Measurements from ENCODE around the gene RALGPS1.

RALGPS1 gene

GRCh38 chr9:126904586-126904985, 10.0 kb upstream of the RALGPS1 start:
- 92 to 94% methylated on average over 3 of the region's 3 CpGs for WGBS, 2 experiments
- no peaks in the 10 kb centered on the region for H3K27me3 ChIP-seq (ENCODE audit: control insufficient read depth, insufficient read depth, low read length, poor library complexity, severe bottlenecking)
- H3K9me3 ChIP-seq (ENCODE audit: control insufficient read depth, low read length), result no peaks in the 10 kb centered on the region
- H3K27ac ChIP-seq (ENCODE audit: insufficient read depth, low read depth, low read length, poor library complexity, severe bottlenecking), result no peak overlapping the region
- no peaks in the 10 kb centered on the region for H3K36me3 ChIP-seq (ENCODE audit: control insufficient read depth, insufficient read depth, low read length)
- no peaks in the 10 kb centered on the region for H3K4me1 ChIP-seq (ENCODE audit: control insufficient read depth, insufficient read depth, low read length)
- no peak overlapping the region for H3K4me3 ChIP-seq (ENCODE audit: insufficient read depth, low read depth, low read length)

GRCh38 chr9:126906091-126906490, 8.5 kb upstream of the RALGPS1 start:
- no peak overlapping the region for H3K4me3 ChIP-seq (ENCODE audit: insufficient read depth, low read depth, low read length)
- no peaks in the 10 kb centered on the region for H3K27me3 ChIP-seq (ENCODE audit: control insufficient read depth, insufficient read depth, low read length, poor library complexity, severe bottlenecking)
- no peaks in the 10 kb centered on the region for H3K9me3 ChIP-seq (ENCODE audit: control insufficient read depth, low read length)
- H3K36me3 ChIP-seq (ENCODE audit: control insufficient read depth, insufficient read depth, low read length), result no peaks in the 10 kb centered on the region
- H3K27ac ChIP-seq (ENCODE audit: insufficient read depth, low read depth, low read length, poor library complexity, severe bottlenecking), result no peak overlapping the region
- no peaks in the 10 kb centered on the region for H3K4me1 ChIP-seq (ENCODE audit: control insufficient read depth, insufficient read depth, low read length)
- WGBS, 2 experiments, result 95 to 96% methylated on average over 6 of the region's 6 CpGs

GRCh38 chr9:126907058-126907457, 7.5 kb upstream of the RALGPS1 start:
- Histone ChIP-seq H3K9me3 (ENCODE audit: control insufficient read depth, low read length) (no peaks in the 10 kb centered on the region), H3K4me1 (ENCODE audit: control insufficient read depth, insufficient read depth, low read length) (no peaks in the 10 kb centered on the region), H3K4me3 (ENCODE audit: insufficient read depth, low read depth, low read length) (no peak overlapping the region), H3K27me3 (ENCODE audit: control insufficient read depth, insufficient read depth, low read length, poor library complexity, severe bottlenecking) (peaks cover 9% of the 10 kb centered on the region), H3K27ac (ENCODE audit: insufficient read depth, low read depth, low read length, poor library complexity, severe bottlenecking) (no peak overlapping the region), H3K36me3 (ENCODE audit: control insufficient read depth, insufficient read depth, low read length) (no peaks in the 10 kb centered on the region)
- 62 to 68% methylated on average over 2 of the region's 2 CpGs for WGBS, 2 experiments

GRCh38 chr9:126915281-126915816, 767 bp downstream of the RALGPS1 start:
- no peak overlapping the region for H3K27ac ChIP-seq (ENCODE audit: insufficient read depth, low read depth, low read length, poor library complexity, severe bottlenecking)
- no peaks in the 10 kb centered on the region for H3K9me3 ChIP-seq (ENCODE audit: control insufficient read depth, low read length)
- H3K4me3 ChIP-seq (ENCODE audit: insufficient read depth, low read depth, low read length), result peak overlapping the region; percentile 54
- peaks cover 16% of the 10 kb centered on the region for H3K4me1 ChIP-seq (ENCODE audit: control insufficient read depth, insufficient read depth, low read length)
- 1 to 2% methylated on average over 43 of the region's 43 CpGs for WGBS, 2 experiments
- no peaks in the 10 kb centered on the region for H3K36me3 ChIP-seq (ENCODE audit: control insufficient read depth, insufficient read depth, low read length)
- peaks cover 41% of the 10 kb centered on the region for H3K27me3 ChIP-seq (ENCODE audit: control insufficient read depth, insufficient read depth, low read length, poor library complexity, severe bottlenecking)

GRCh38 chr9:126915846-126916543, 1.4 kb downstream of the RALGPS1 start:
- WGBS, 2 experiments, result 73 to 77% methylated on average over 15 of the region's 15 CpGs
- Histone ChIP-seq H3K4me1 (ENCODE audit: control insufficient read depth, insufficient read depth, low read length) (peaks cover 16% of the 10 kb centered on the region), H3K4me3 (ENCODE audit: insufficient read depth, low read depth, low read length) (peak overlapping the region; percentile 54), H3K36me3 (ENCODE audit: control insufficient read depth, insufficient read depth, low read length) (no peaks in the 10 kb centered on the region), H3K9me3 (ENCODE audit: control insufficient read depth, low read length) (no peaks in the 10 kb centered on the region), H3K27ac (ENCODE audit: insufficient read depth, low read depth, low read length, poor library complexity, severe bottlenecking) (no peak overlapping the region), H3K27me3 (ENCODE audit: control insufficient read depth, insufficient read depth, low read length, poor library complexity, severe bottlenecking) (peaks cover 41% of the 10 kb centered on the region)

GRCh38 chr9:126916909-126917308, 2.3 kb downstream of the RALGPS1 start:
- no peak overlapping the region for H3K27ac ChIP-seq (ENCODE audit: insufficient read depth, low read depth, low read length, poor library complexity, severe bottlenecking)
- peaks cover 16% of the 10 kb centered on the region for H3K4me1 ChIP-seq (ENCODE audit: control insufficient read depth, insufficient read depth, low read length)
- no peaks in the 10 kb centered on the region for H3K36me3 ChIP-seq (ENCODE audit: control insufficient read depth, insufficient read depth, low read length)
- 49 to 63% methylated on average over 2 of the region's 2 CpGs for WGBS, 2 experiments
- H3K4me3 ChIP-seq (ENCODE audit: insufficient read depth, low read depth, low read length), result no peak overlapping the region
- H3K27me3 ChIP-seq (ENCODE audit: control insufficient read depth, insufficient read depth, low read length, poor library complexity, severe bottlenecking), result peaks cover 34% of the 10 kb centered on the region
- no peaks in the 10 kb centered on the region for H3K9me3 ChIP-seq (ENCODE audit: control insufficient read depth, low read length)

GRCh38 chr9:126919193-126919592, 4.6 kb downstream of the RALGPS1 start:
- 91 to 100% methylated on average over 1 of the region's 1 CpG for WGBS, 2 experiments

GRCh38 chr9:126925876-126926275, 11.3 kb downstream of the RALGPS1 start:
- Histone ChIP-seq H3K4me3 (ENCODE audit: insufficient read depth, low read depth, low read length) (no peak overlapping the region), H3K36me3 (ENCODE audit: control insufficient read depth, insufficient read depth, low read length) (no peaks in the 10 kb centered on the region), H3K27ac (ENCODE audit: insufficient read depth, low read depth, low read length, poor library complexity, severe bottlenecking) (no peak overlapping the region), H3K27me3 (ENCODE audit: control insufficient read depth, insufficient read depth, low read length, poor library complexity, severe bottlenecking) (no peaks in the 10 kb centered on the region), H3K9me3 (ENCODE audit: control insufficient read depth, low read length) (no peaks in the 10 kb centered on the region), H3K4me1 (ENCODE audit: control insufficient read depth, insufficient read depth, low read length) (peaks cover 6% of the 10 kb centered on the region)

More at GRCh38 chr9:126919193-126919592, 4.6 kb downstream of the RALGPS1 start:
- no peak overlapping the region for H3K4me3 ChIP-seq (ENCODE audit: insufficient read depth, low read depth, low read length)
- no peaks in the 10 kb centered on the region for H3K9me3 ChIP-seq (ENCODE audit: control insufficient read depth, low read length)
- H3K27me3 ChIP-seq (ENCODE audit: control insufficient read depth, insufficient read depth, low read length, poor library complexity, severe bottlenecking), result peaks cover 11% of the 10 kb centered on the region
- H3K27ac ChIP-seq (ENCODE audit: insufficient read depth, low read depth, low read length, poor library complexity, severe bottlenecking), result no peak overlapping the region
- no peaks in the 10 kb centered on the region for H3K36me3 ChIP-seq (ENCODE audit: control insufficient read depth, insufficient read depth, low read length)
- peaks cover 16% of the 10 kb centered on the region for H3K4me1 ChIP-seq (ENCODE audit: control insufficient read depth, insufficient read depth, low read length)

GRCh38 chr9:126926364-126926763, 11.8 kb downstream of the RALGPS1 start:
- H3K27ac ChIP-seq (ENCODE audit: insufficient read depth, low read depth, low read length, poor library complexity, severe bottlenecking), result no peak overlapping the region
- H3K4me1 ChIP-seq (ENCODE audit: control insufficient read depth, insufficient read depth, low read length), result peaks cover 6% of the 10 kb centered on the region
- no peak overlapping the region for H3K4me3 ChIP-seq (ENCODE audit: insufficient read depth, low read depth, low read length)
- H3K27me3 ChIP-seq (ENCODE audit: control insufficient read depth, insufficient read depth, low read length, poor library complexity, severe bottlenecking), result no peaks in the 10 kb centered on the region
- H3K36me3 ChIP-seq (ENCODE audit: control insufficient read depth, insufficient read depth, low read length), result no peaks in the 10 kb centered on the region
- WGBS, 2 experiments, result 89 to 94% methylated on average over 2 of the region's 2 CpGs
- H3K9me3 ChIP-seq (ENCODE audit: control insufficient read depth, low read length), result no peaks in the 10 kb centered on the region

GRCh38 chr9:126927419-126927818, 12.8 kb downstream of the RALGPS1 start:
- 79 to 87% methylated on average over 6 of the region's 6 CpGs for WGBS, 2 experiments

More at GRCh38 chr9:126927419-126927818, 12.8 kb downstream of the RALGPS1 start:
- Histone ChIP-seq H3K9me3 (ENCODE audit: control insufficient read depth, low read length) (no peaks in the 10 kb centered on the region), H3K27me3 (ENCODE audit: control insufficient read depth, insufficient read depth, low read length, poor library complexity, severe bottlenecking) (no peaks in the 10 kb centered on the region), H3K4me3 (ENCODE audit: insufficient read depth, low read depth, low read length) (no peak overlapping the region), H3K36me3 (ENCODE audit: control insufficient read depth, insufficient read depth, low read length) (no peaks in the 10 kb centered on the region), H3K27ac (ENCODE audit: insufficient read depth, low read depth, low read length, poor library complexity, severe bottlenecking) (no peak overlapping the region), H3K4me1 (ENCODE audit: control insufficient read depth, insufficient read depth, low read length) (peaks cover 6% of the 10 kb centered on the region)
